ENCODE results near the gene NACC1.

NACC1 gene

DNA sequence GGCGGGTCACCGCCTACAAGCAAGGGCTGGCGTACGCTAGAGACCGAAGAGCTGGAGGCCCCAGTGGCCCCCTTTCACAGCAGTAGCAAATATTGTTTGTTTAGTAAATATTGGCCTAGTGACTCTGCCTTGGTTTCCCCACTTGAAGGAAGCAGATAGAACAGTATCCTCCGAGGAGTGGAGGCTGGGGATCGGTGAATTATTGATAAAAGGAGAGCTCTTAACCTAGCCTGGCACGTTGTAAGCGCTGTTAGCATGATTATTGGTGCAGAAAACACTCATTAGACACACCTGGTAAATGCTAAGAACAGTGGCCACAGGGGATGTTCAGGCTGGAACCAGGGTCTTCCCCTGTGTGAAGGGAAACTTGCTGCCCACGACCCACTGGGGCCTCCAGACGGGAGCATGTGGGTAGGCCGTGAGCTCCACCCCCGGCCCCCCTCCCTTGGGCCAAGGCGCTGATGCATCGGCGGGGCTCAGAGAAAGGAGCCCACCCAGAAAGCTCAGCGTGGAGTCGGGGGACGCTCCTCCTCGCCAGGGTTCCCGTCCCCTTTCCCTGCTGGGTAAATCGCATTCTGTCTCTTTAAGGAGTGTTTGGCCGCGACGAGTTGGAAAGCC is 34.4 kb downstream of the NACC1 start:
- H3K4ac ChIP-seq (ENCODE audit: low read length) = peak overlapping the region; percentile 39
- H3K36me3 ChIP-seq (replicated peaks in 1 of 2; ENCODE audit: control insufficient read depth in 2 of 2, insufficient read depth in 2 of 2, low read length in 2 of 2) = peaks cover 0 to 13% of the 10 kb centered on the region in 2 donors
- H2BK15ac ChIP-seq (ENCODE audit: low read length) = peak overlapping the region; percentile 60
- no peaks in the 10 kb centered on the region for H3K27me3 ChIP-seq (ENCODE audit: control insufficient read depth in 3 of 3, insufficient read depth in 3 of 3, low read depth in 1 of 3, low read length in 3 of 3)
- peak overlapping the region; percentile 82 for H3K4me2 ChIP-seq (ENCODE audit: insufficient read depth, low read length, poor library complexity, severe bottlenecking)
- H2BK120ac ChIP-seq (ENCODE audit: low read depth, low read length) = no peak overlapping the region
- peak overlapping the region; percentile 90 for H3K9ac ChIP-seq (ENCODE audit: low read depth, low read length, poor library complexity)
- peak overlapping the region; percentile 100 for H3K23ac ChIP-seq (ENCODE audit: low read depth, low read length, poor library complexity)
- WGBS, 2 donors (ENCODE audit: extremely low coverage in 2 of 2, insufficient read length in 2 of 2, insufficient replicate concordance in 1 of 2) = no CpG with 5 or more reads among the region's 25 CpGs
- peak overlapping the region; percentile 7 for H2AK5ac ChIP-seq (ENCODE audit: low read depth, low read length)
- peak overlapping the region; percentile 98 for H2BK5ac ChIP-seq (ENCODE audit: low read length)
- peak overlapping the region; percentile 85 for H2AFZ ChIP-seq (ENCODE audit: low read length)
- peak overlapping the region; percentile 43 for H2BK12ac ChIP-seq (ENCODE audit: low read length)
- no peak for DNase-seq (ENCODE audit: low spot score)
- H3K9me3 ChIP-seq (replicated peaks in 1 of 2; ENCODE audit: control insufficient read depth in 2 of 2, insufficient read depth in 1 of 2, low read depth in 1 of 2, low read length in 2 of 2) = no peaks in the 10 kb centered on the region
- no peak overlapping the region for H4K91ac ChIP-seq (ENCODE audit: low read depth, low read length, poor library complexity)
- peaks cover 9 to 11% of the 10 kb centered on the region in 2 donors for H3K4me1 ChIP-seq (ENCODE audit: control insufficient read depth in 2 of 2, insufficient read depth in 1 of 2, low read depth in 1 of 2, low read length in 2 of 2)
- no peak overlapping the region for H3K14ac ChIP-seq (ENCODE audit: low read length)
- H3K4me3 ChIP-seq (ENCODE audit: low read length in 2 of 2) = peak overlapping the region; percentile 84 to 94
- no peak overlapping the region for H4K8ac ChIP-seq (ENCODE audit: low read depth, low read length)
- H3K79me1 ChIP-seq (ENCODE audit: low read depth, low read length) = peaks cover 13% of the 10 kb centered on the region
- peak overlapping the region; percentile 92 for H3K18ac ChIP-seq (ENCODE audit: low read length)
- H3K27ac ChIP-seq (replicated peaks; ENCODE audit: low read length) = peak overlapping the region; percentile 98

DNA sequence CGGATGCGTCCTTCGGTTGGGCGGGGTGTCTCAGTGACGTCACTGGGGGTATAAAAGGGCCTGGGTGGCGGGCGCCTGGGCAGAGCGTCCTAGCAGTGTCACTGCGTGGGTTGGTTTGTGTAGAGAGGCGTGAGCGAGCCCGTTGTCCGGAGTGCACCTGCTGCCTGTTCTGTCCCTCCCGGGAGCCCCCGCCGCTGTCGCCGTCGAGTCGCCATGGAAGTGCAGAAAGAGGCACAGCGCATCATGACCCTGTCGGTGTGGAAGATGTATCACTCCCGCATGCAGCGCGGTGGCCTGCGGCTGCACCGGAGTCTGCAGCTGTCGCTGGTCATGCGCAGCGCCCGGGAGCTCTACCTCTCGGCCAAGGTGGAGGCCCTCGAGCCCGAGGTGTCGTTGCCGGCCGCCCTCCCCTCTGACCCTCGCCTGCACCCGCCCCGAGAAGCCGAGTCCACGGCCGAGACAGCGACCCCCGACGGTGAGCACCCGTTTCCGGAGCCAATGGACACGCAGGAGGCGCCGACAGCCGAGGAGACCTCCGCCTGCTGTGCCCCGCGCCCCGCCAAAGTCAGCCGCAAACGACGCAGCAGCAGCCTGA is 35.0 kb downstream of the NACC1 start:
- peak overlapping the region; percentile 98 for H3K18ac ChIP-seq (ENCODE audit: low read length)
- no peak overlapping the region for H3K4ac ChIP-seq (ENCODE audit: low read length)
- peak overlapping the region; percentile 79 for H2BK5ac ChIP-seq (ENCODE audit: low read length)
- H3K36me3 ChIP-seq (replicated peaks in 1 of 2; ENCODE audit: control insufficient read depth in 2 of 2, insufficient read depth in 2 of 2, low read length in 2 of 2) = peaks cover 0 to 13% of the 10 kb centered on the region in 2 donors
- DNase-seq (ENCODE audit: low spot score) = peak; percentile 98
- no peaks in the 10 kb centered on the region for H3K9me3 ChIP-seq (replicated peaks in 1 of 2; ENCODE audit: control insufficient read depth in 2 of 2, insufficient read depth in 1 of 2, low read depth in 1 of 2, low read length in 2 of 2)
- H2AFZ ChIP-seq (ENCODE audit: low read length) = no peak overlapping the region
- peaks cover 9 to 11% of the 10 kb centered on the region in 2 donors for H3K4me1 ChIP-seq (ENCODE audit: control insufficient read depth in 2 of 2, insufficient read depth in 1 of 2, low read depth in 1 of 2, low read length in 2 of 2)
- peak overlapping the region; percentile 98 for H3K9ac ChIP-seq (ENCODE audit: low read depth, low read length, poor library complexity)
- peak overlapping the region; percentile 95 for H3K14ac ChIP-seq (ENCODE audit: low read length)
- H2AK5ac ChIP-seq (ENCODE audit: low read depth, low read length) = peak overlapping the region; percentile 96
- peaks cover 13% of the 10 kb centered on the region for H3K79me1 ChIP-seq (ENCODE audit: low read depth, low read length)
- H4K91ac ChIP-seq (ENCODE audit: low read depth, low read length, poor library complexity) = no peak overlapping the region
- H2BK12ac ChIP-seq (ENCODE audit: low read length) = no peak overlapping the region
- peak overlapping the region; percentile 71 for H2BK15ac ChIP-seq (ENCODE audit: low read length)
- peak overlapping the region; percentile 94 to 99 for H3K4me3 ChIP-seq (ENCODE audit: low read length in 2 of 2)
- no peak overlapping the region for H4K8ac ChIP-seq (ENCODE audit: low read depth, low read length)
- peak overlapping the region; percentile 100 for H3K23ac ChIP-seq (ENCODE audit: low read depth, low read length, poor library complexity)
- H3K27ac ChIP-seq (replicated peaks; ENCODE audit: low read length) = peak overlapping the region; percentile 11
- no CpG with 5 or more reads among the region's 59 CpGs for WGBS, 2 donors (ENCODE audit: extremely low coverage in 2 of 2, insufficient read length in 2 of 2, insufficient replicate concordance in 1 of 2)
- H3K4me2 ChIP-seq (ENCODE audit: insufficient read depth, low read length, poor library complexity, severe bottlenecking) = peak overlapping the region; percentile 94
- H2BK120ac ChIP-seq (ENCODE audit: low read depth, low read length) = no peak overlapping the region
- H3K27me3 ChIP-seq (ENCODE audit: control insufficient read depth in 3 of 3, insufficient read depth in 3 of 3, low read depth in 1 of 3, low read length in 3 of 3) = no peaks in the 10 kb centered on the region

DNA sequence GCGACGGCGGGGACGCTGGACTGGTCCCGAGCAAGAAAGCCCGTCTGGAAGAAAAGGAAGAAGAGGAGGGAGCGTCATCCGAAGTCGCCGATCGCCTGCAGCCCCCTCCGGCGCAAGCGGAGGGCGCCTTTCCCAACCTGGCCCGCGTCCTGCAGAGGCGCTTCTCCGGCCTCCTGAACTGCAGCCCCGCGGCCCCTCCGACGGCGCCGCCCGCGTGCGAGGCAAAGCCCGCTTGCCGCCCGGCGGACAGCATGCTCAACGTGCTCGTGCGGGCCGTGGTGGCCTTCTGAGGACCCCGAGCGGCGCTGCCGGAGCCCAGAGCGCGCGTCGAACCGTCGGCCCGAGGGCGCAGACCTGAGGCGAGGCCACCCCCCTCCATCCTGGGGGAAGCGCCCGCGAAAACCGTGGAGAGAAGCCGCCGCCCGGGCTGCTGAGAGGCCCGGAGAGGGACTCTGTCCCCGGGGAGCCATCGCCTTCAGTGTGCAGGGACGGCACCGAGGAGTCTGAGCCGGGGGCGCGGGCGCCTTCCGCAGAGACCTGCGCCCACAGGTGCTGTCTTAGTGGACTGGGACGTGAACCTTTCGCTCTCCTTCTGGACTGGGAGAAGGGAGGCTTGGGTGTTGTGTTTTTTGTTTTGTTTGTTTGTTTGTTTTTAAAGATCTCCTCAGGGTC is 35.6 kb downstream of the NACC1 start:
- Histone ChIP-seq H3K79me1 (ENCODE audit: low read depth, low read length) (peaks cover 13% of the 10 kb centered on the region), H3K4me2 (ENCODE audit: insufficient read depth, low read length, poor library complexity, severe bottlenecking) (peak overlapping the region; percentile 94), H4K8ac (ENCODE audit: low read depth, low read length) (no peak overlapping the region), H3K9me3 (replicated peaks in 1 of 2; ENCODE audit: control insufficient read depth in 2 of 2, insufficient read depth in 1 of 2, low read depth in 1 of 2, low read length in 2 of 2) (no peaks in the 10 kb centered on the region), H2AK5ac (ENCODE audit: low read depth, low read length) (peak overlapping the region; percentile 96), H2BK5ac (ENCODE audit: low read length) (peak overlapping the region; percentile 79), H3K9ac (ENCODE audit: low read depth, low read length, poor library complexity) (peak overlapping the region; percentile 98), H3K23ac (ENCODE audit: low read depth, low read length, poor library complexity) (peak overlapping the region; percentile 100), H3K36me3 (replicated peaks in 1 of 2; ENCODE audit: control insufficient read depth in 2 of 2, insufficient read depth in 2 of 2, low read length in 2 of 2) (peaks cover 0 to 13% of the 10 kb centered on the region in 2 donors), H4K91ac (ENCODE audit: low read depth, low read length, poor library complexity) (no peak overlapping the region), H3K4me3 (ENCODE audit: low read length in 2 of 2) (peak overlapping the region; percentile 94 to 99), H2BK120ac (ENCODE audit: low read depth, low read length) (no peak overlapping the region), H3K4me1 (ENCODE audit: control insufficient read depth in 2 of 2, insufficient read depth in 1 of 2, low read depth in 1 of 2, low read length in 2 of 2) (peaks cover 9 to 11% of the 10 kb centered on the region in 2 donors), H3K4ac (ENCODE audit: low read length) (no peak overlapping the region), H3K18ac (ENCODE audit: low read length) (peak overlapping the region; percentile 98), H2BK12ac (ENCODE audit: low read length) (no peak overlapping the region), H3K27me3 (ENCODE audit: control insufficient read depth in 3 of 3, insufficient read depth in 3 of 3, low read depth in 1 of 3, low read length in 3 of 3) (no peaks in the 10 kb centered on the region), H3K27ac (replicated peaks; ENCODE audit: low read length) (peak overlapping the region; percentile 11), H3K14ac (ENCODE audit: low read length) (peak overlapping the region; percentile 47), H2AFZ (ENCODE audit: low read length) (no peak overlapping the region), H2BK15ac (ENCODE audit: low read length) (peak overlapping the region; percentile 71)
- peak; percentile 48 for DNase-seq (ENCODE audit: low spot score)
- no CpG with 5 or more reads among the region's 69 CpGs for WGBS, 2 donors (ENCODE audit: extremely low coverage in 2 of 2, insufficient read length in 2 of 2, insufficient replicate concordance in 1 of 2)

Measured in neuronal stem cell (in vitro differentiated cells).